Measurements from ENCODE around the gene DDN.

DDN gene

GRCh38 chr12:49010092-49010668 is 11.0 kb upstream of the DDN start:
- DNase-seq, result no peak

DNA sequence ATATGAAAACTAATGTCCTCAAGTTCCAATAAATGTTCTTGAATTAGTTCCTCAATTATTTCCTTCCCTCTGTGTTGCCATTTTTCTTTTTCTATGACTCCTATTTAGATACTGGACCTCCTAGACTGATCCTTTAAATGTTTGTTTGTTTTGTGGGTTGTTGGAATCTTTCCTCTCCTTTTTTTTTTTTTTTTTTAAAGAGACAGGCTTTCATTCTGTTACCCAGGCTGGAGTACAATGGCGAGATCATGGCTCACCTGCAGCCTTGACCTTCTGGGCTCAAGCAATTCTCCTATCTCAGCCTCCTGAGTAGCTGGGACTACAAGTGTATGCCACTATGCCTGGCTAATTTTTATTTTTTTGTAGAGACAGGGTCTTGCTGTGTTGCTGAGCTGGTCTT is 9.8 kb upstream of the DDN start:
- DNase-seq, result no peak

DNA sequence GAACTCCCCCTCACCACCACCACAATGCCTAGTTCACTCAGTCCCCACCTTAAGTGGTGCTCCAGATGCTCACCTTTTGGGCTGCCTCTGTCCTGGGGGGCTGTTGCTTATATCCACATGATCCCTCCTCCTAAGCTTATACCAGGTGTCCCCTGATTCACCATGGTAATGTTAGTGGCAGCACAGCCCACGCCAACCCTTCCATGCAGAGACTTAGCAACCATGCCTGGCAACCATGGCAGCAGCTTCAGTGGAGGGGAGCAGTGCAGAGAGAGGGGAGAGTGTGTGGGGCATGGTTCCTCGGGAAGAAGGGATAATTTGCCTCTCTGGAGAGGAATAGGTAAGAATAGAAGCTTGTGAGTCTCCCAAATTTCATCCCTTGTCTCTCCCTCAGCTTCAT is 1.2 kb upstream of the DDN start:
- DNase-seq, result no peak

GRCh38 chr12:48998497-48999353 is 450 bp downstream of the DDN start:
- no peak for DNase-seq

DNA sequence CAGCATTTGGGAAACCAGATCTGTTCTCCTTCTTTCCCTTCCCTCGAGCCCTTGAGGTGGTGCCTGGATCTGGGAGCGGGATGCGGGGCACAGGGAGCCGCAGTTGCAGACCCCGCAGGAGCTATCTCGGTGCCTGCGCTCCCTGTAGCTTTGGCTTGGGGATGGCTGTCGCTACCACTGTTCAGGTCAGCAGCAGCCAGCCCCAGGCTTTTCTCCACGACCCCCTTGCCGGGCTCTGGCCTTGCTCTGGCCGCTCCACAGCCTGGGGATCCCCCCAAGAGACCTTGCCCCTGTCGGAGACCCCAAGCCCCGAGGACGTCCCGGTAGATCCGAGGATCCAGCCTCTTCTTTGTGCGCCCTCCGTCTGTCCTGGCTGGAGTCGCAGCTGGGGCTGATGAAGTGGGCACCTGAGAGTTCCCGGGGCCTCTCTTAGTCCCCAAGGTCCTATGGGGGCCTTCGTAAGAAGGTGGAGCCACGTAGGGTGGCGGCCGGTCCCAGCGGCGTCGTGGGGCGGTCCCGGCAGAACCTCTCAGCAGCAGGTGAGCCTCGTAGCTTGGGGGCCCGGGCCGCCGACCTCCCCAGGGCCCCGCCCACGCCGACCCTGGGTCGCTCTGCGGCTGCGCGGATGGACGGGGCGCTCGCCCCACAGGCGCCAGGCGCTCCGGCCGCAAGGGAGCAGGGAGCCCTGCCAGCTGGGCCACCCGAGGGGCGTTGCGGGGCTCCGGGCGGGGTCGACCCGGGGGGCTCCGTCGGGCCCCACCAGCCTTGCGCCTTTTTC is 1.3 kb downstream of the DDN start:
- DNase-seq, result no peak

DNA sequence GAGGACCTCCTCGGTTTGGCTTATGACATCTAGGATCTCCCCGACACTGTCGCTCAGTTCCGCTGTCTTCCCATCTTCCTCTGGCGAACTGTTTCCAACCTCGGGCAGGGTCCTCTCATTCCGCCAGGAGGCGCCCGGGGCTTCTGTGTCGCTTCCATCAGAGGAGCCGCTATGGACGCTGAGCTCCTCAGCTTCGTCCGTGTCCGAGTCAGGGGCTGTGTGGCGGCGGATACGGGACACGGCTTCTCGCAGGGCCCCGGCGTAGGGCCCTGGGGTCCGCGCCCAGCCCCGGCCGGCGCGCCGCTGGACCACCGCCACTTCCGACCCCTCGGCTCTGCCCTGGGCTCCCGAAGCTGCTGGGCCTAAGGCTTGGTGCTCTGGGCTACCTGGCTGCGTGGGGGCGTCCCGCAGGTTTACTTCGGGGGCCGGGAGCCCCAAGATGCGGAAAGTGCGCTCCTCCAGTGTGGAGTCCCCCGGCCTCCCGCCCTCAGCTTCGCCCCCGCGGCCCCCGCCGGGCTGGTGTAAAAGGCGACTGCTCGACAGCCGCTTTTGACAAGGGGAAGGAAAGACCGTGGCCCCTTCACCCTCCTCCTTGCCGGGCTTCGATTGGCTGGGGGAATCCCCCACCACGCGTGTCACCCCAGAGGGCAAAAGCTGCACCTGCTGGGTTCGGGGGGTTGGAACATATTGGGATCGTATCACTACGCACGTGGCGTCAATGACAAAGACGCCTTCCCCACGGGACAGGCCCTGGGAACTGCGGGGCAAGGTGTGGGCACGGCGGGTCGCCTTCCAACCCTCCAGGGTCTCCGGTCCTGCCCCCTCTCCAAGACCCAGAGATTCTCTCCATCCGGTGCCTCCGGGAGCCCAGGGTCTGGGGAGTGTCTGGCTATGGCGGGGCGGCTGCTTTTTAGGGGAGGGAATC is 2.1 kb downstream of the DDN start:
- peak; percentile 57 for DNase-seq

- peak; percentile 36 for DNase-seq
Measured at GRCh38 chr12:48995086-48995879, 3.9 kb downstream of the DDN start.

DNA sequence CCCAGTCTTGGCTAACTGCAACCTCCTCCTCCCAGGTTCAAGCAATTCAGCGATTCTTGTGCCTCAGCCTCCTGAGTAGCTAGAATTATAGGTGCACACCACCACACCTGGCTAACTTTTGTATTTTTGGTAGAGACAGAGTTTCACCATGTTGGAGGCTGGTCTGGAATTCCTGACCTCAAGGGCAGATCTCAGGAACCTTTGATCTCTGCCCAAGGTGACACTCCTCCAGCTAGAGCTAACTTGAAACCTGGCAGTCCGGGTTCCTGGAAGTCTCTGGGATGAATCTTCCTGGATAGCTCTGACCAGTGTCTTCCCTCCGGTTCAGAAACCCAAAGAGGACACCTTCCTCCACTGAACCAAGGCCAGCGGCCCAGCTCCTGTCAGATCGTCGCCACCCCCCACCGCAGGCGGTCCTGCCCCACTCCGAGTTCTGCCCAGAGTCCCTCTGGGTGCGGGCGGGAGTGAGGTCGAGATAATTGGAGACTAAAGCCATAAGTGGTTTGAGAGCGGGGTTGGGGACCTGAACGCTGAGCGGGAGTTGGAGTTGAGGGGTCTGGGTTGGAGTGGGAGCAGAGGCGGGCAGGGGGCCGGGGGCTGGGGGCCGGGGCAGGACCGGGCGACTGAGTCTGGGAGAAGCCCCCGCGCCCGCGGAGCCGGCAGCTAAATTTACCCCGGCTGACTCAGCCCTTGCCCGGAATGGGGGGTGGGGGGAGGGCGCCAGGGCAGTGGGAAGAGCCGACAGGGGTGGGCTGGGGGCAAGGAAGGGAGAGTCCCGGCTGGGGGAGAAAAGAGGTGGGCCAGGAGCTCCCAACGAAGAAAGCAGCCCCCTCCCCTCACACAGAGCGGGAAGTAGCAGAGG is 4.7 kb downstream of the DDN start:
- no peak for DNase-seq

- DNase-seq, result no peak
Measured at GRCh38 chr12:48993787-48994186, 5.4 kb downstream of the DDN start.

- DNase-seq, result no peak
Measured at GRCh38 chr12:48991247-48992050, 7.7 kb downstream of the DDN start.

DNA sequence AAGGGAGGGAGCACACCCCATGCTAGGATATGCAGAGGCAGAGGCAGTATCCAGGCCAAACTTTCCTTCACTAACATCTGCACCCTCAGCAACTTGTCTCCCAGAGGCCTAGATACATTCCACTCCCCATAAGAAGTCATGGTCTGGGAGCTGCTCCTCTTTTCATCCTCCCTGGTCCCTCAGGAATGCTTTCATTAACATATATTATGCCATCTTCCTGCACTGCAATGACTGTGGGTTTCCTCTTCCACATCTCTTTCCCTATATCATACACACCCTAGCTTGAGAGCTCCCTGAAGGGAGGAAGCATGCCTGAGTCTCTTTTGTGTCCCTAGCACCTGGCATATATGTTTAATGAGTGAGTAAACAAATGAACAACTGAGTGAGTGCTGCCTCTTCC is 8.6 kb downstream of the DDN start:
- DNase-seq, result no peak

DNA sequence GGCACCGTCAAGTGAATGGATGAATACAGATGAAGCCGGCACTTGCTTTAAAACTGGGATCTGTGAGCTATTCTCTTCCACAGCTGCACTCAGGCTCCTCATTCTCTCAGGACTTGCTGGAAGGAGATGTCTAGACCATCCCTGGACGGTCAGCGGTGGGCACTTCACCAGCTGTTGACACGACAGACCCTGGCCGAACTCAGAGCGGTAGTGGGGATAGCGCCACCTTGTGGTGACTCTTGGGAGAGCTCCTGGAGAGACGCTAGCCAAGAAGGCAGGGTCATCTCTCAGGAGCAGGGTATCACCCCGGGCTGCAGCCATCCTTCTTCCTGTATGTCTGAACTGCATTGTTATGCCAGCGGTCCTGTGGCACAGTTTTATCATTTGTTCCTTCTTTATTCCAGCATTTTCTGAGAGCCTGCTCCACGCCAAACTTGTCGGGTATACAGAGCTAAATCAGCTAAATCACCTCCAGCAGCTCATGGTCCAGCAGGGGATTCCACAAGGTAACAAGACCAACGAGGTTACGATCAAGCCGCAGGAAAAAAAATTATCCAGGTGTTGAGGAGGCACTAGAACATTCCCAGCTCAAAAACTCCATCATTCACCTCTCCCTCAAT is 11.0 kb downstream of the DDN start:
- DNase-seq, result peak; percentile 16

GRCh38 chr12:48986720-48987291 is 12.4 kb downstream of the DDN start:
- no peak for DNase-seq

DNA sequence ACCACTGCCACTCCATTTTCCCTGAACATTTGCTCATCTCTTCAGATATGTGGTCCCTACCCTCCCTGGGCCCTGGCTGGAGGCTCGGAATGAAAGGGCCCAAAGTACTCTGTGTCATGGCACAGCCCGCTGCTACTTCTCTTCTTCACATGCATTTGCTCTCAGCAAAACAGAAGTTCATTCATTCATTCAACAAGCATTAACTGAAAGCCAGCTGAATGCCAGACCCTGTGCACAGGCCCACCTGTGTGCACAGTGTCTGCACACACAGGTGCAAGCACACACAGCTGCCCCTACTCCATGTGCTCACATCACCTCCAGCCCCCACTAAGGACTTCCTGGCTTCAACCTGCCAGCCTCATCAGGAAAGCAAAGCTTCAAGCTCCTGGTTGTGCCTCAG is 13.3 kb downstream of the DDN start:
- no peak for DNase-seq

- DNase-seq, result no peak
Measured at GRCh38 chr12:48985475-48985897, 13.7 kb downstream of the DDN start.

GRCh38 chr12:48982397-48983080 is 16.6 kb downstream of the DDN start:
- DNase-seq, result no peak

- DNase-seq, result no peak
Measured at GRCh38 chr12:48981757-48982157, 17.4 kb downstream of the DDN start.

DNA sequence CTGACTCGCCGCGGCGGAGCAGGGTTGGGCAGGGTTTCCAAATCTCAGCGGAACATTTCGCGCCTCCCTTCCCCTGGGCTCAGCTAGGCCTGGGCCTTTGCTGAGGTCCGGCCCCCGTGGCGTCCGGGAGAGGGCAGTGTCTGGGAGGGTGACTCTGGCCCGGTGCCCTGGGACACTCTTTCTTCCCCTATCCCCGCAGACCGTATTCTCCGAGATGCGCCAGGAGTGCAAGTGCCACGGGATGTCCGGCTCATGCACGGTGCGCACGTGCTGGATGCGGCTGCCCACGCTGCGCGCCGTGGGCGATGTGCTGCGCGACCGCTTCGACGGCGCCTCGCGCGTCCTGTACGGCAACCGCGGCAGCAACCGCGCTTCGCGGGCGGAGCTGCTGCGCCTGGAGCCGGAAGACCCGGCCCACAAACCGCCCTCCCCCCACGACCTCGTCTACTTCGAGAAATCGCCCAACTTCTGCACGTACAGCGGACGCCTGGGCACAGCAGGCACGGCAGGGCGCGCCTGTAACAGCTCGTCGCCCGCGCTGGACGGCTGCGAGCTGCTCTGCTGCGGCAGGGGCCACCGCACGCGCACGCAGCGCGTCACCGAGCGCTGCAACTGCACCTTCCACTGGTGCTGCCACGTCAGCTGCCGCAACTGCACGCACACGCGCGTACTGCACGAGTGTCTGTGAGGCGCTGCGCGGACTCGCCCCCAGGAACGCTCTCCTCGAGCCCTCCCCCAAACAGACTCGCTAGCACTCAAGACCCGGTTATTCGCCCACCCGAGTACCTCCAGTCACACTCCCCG is 18.0 kb downstream of the DDN start:
- peak; percentile 34 for DNase-seq
